Stimulated activated CD8-positive, alpha-beta memory T cell treated with anti-CD3 and anti-CD28 coated beads, Interleukin-12 subunit alpha, Interleukin-12 subunit beta, amount 100 ng/mL, for 4 hours (primary cell): ENCODE data around the gene MYO1D.

ENCODE experiments used
- DNase-seq: peaks from one replicate; pipeline ENCODE4 v3.0.0-alpha.2; 2020; ENCODE audit warnings: low read depth

The MYO1D gene

DNA sequence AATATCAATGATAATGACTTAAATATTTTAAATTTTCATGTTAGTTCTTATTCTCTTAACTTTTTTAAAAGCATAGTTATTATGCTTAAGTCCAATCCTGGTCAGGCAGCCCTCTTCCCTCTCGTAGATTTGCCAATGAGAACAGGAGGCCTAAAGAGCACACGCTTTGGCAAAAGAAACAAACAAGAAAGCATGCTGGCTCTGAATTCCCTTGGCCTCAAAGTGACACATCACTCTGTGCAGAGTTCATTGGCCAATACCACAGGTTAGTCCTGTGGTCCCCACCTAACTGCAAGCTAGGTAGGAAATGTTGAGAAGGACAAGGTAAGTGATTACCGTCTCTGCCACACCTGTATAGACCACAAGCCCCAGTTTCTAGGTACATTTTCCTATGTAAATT, 61.5 kb downstream of the MYO1D start:
- DNase-seq, result no peak

- DNase-seq, result no peak
These were observed 62.1 kb downstream of the MYO1D start for GRCh38 chr17:32814836-32815235.

DNA sequence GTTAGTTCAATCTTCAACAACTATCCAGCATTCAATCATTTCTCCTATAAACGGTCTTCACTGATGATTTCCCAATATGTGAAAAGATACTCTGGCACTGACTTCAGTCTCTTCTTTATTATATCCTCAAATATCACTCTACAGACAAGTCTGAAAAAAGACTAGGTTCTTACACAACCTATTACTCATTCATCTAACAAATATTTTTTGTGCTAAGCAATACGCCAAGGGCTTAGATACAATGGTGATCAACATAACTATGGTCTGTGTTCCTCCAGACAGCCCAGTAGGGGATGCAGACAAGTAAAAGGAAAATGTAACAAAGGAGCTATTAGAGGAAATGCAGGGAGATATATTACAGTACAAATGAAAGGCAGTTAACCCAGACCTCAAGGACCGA, 63.9 kb downstream of the MYO1D start:
- no peak for DNase-seq

- no peak for DNase-seq
These were observed 66.2 kb downstream of the MYO1D start for GRCh38 chr17:32810690-32811089.

DNA sequence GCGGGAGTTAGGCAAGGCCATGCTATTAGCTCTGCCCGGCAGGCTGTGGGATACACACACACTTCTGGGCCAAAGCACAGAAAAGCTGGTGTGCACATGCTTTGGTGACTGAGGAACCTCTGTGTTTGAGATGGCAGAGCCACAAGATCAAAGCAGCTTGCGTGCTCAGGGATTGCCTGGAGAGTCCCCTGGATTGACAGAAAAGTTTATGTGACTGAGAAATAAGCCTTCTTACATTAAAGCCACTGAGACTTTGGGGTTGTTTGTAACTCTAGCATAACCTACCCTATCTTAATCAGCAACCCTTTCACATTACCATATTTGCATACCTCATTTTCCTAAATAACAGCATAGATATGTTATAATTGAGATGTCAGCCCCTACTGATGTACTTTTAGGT, 69.3 kb downstream of the MYO1D start:
- no peak for DNase-seq

DNA sequence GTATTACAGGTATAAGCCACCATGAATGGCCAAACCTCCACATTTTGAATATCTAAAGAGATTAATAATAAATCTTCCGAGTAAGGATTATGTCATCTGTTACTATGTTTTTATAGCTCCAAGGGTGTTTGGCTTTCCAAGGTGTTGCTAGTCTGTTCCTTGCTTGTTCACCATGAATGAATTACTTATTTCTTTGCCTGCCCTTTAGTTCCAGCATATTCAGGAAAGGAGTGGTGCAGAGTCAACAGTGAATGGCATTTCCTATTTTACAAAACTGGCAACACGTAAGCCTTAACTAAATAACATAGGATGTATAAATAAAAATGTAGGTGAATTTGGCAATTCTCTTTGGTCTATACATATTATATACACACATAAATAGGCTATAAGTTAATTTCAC, 70.3 kb downstream of the MYO1D start:
- DNase-seq, result no peak

- DNase-seq, result no peak
These were observed 71.6 kb downstream of the MYO1D start for GRCh38 chr17:32805029-32805976.

GRCh38 chr17:32803544-32803943, 73.4 kb downstream of the MYO1D start:
- DNase-seq, result no peak

DNA sequence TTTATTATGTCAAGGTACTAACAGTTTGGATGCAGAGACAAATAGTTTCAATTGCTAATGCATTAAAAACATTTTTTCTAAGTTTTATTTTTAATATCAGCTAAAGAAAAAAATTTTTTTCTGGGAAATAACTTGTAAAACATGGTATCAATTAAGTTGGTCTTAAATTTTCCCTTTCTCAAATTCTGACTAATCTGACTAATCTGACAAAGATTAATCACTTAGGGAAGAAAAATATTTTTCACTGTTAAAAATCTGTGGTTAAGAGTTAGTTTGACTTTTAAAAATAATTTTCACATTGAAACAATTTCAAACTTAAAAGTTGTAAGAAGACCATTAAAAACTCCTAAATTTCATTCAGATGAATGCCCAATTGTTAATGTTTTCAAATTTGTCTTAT, 74.6 kb downstream of the MYO1D start:
- no peak for DNase-seq

- no peak for DNase-seq
These were observed 75.3 kb downstream of the MYO1D start for GRCh38 chr17:32801641-32802040.

GRCh38 chr17:32801193-32801592, 75.7 kb downstream of the MYO1D start:
- DNase-seq, result no peak

DNA sequence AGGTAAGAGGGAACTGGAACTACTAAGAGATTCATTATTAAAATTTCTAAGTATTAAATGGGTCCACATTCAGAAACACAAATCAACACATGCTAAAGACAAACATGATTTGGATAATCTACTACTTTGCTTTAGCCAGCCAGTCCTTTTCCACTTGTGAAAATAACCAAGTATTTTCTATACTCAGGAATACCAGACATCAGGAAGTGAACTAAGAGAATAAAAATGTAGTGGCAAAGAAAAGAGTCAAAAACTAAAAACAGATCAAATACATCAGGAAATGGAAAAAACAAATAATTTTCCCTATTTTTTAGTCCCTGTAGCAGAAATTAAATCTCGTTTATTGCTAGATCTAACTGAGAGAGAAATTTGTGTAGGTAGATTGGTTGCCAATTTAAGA, 78.0 kb downstream of the MYO1D start:
- DNase-seq, result no peak

GRCh38 chr17:32795339-32795979, 81.5 kb downstream of the MYO1D start:
- no peak for DNase-seq

DNA sequence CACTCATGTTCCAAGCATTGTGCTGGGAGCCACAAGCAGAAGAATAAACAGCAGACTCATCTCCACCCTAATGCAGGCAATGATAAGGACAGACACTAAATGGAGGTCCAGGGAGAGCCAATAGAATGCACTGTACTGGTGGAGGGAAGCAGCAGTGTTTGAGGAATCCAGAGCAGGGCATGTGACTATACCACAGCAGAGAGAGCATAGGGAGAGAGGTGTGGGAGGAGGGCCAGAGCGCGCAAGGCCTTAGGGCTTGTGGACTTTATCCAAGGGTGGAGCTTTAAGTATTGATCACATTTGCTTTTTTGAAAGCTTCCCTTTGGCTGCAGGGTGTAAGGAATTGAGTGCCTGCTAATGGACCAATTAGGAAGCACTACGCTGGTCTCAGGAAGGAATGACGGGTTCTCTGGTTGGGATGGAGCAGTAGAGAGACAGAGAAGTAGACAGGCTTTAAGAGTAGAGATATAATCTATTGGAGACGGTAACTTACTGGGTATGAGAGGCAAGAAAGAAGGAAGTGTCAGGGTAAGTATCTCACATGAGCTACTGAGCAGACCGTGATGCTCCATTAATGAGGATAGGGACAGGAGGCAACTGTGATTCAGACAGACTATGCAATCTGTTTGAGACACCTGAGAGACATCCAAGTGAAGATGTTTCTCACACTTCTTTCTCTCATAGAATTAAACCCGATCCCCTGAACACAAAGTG, 82.2 kb downstream of the MYO1D start:
- no peak for DNase-seq

- no peak for DNase-seq
These were observed 83.1 kb downstream of the MYO1D start for GRCh38 chr17:32793841-32794240.

DNA sequence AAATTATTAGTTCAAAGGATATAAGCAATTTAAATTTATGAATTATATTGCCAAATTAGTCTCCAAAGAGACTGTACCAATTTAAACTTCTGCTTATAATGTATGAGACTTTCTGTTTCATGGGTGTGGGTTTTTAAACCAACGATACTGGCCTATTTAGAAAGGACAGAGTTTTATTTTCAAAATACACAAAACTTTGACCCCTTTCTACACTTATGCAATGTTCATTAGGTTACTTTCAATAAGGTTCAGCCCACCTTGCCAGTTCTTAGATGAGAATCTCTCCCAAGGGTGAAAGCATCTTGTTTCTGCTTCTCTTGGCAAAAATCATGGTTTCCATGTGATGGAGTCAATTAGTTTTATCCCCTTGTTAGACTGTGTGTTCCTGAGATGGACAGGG, 84.7 kb downstream of the MYO1D start:
- DNase-seq, result no peak

DNA sequence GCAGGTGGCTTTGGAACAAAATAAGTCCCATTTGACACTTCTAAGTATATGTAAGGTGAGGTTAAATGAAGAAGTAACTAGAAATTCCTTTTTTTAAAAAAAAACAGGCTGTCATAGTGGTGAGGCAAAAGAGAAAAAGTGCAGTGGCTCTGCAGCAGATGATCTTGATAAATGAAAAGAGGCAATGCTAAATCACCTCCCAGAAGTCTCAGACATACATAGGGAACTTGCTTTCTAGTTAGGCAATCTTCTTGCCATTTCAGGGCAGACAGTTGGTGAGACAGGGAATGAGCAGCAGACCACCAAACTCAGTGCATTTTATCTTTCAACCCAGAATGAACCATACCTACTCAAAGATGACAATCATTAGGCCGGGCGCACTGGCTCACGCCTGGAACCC, 90.8 kb downstream of the MYO1D start:
- DNase-seq, result no peak

- no peak for DNase-seq
These were observed 92.8 kb downstream of the MYO1D start for GRCh38 chr17:32784113-32784512.

- no peak for DNase-seq
These were observed 93.3 kb downstream of the MYO1D start for GRCh38 chr17:32783602-32784001.

- no peak for DNase-seq
These were observed 96.2 kb downstream of the MYO1D start for GRCh38 chr17:32780721-32781120.

DNA sequence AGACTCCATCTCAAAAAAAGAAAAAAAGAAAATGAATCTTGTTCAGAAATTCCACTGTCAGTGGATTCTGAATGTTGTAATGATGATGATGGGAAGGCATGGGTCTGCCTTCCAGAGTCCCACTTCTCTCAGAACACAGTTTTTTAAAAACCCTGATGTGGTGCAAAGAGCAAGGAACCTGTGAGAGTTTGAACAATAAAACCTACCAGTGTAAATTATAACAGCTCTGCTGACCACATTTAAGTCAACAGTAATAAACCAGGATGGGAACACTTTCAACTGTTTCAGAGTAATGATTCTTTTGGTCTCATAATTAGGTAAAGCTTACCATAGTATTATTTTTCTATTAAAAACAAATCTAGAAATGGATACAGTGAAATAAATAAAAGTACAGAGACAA, 99.0 kb downstream of the MYO1D start:
- no peak for DNase-seq

GRCh38 chr17:32777436-32777835, 99.5 kb downstream of the MYO1D start:
- no peak for DNase-seq

DNA sequence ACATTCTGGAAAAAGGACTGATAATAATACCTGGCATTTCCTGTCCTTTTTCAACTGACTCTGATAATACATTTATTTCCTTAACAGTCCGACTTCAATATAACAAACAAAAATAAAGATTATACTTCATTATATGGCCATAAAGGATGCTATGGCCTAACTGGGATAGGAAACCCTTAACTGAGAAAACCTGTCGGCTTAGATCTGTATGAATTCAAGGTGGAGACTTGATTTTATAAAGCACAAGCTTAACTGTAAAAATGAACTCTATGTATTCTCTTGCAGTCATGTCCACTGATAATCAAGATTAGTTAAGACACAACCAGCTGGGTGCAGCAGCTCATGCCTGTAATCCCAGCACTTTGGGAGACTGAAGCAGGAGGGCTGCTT, 102.2 kb downstream of the MYO1D start:
- DNase-seq, result no peak
